HG03460 (cell line): ENCODE data around the gene EEF1E1.

Source experiments
- ATAC-seq: cut with Tn5 transposase; IDR thresholded peaks from one replicate; pipeline ENCODE4 v1.9.1; 2021; ENCODE audit not compliant: unreplicated experiment

EEF1E1 gene

DNA sequence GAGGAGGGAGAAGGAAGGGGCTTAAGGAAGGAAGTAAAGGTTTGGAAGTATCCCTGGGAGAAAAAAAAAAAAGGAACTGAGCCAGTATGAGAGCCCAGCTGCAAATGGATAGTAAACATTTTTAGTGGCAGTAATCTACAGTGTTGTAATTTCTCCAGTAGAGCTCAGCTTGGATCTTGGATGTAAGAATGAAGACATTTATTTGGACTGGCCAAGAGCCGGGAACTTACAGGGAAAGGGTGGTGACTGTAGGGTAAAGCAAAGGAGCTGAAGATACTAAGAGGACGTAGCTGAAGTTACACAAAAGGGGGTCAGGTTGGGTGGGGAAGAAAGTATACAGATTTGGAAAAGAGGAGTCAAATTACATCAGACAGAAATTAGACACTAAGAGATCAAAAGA lies 13.5 kb downstream of the EEF1E1 start:
- ATAC-seq: no peak

- no peak for ATAC-seq
Measured at GRCh38 chr6:8087870-8088754, 14.2 kb downstream of the EEF1E1 start.

GRCh38 chr6:8086755-8087306 lies 15.5 kb downstream of the EEF1E1 start:
- no peak for ATAC-seq

GRCh38 chr6:8085053-8085511 lies 17.3 kb downstream of the EEF1E1 start:
- no peak for ATAC-seq

GRCh38 chr6:8084586-8084985 lies 17.8 kb downstream of the EEF1E1 start:
- ATAC-seq: no peak

- no peak for ATAC-seq
Measured at GRCh38 chr6:8082954-8083858, 19.1 kb downstream of the EEF1E1 start.

- no peak for ATAC-seq
Measured at GRCh38 chr6:8082572-8082953, 19.8 kb downstream of the EEF1E1 start.

DNA sequence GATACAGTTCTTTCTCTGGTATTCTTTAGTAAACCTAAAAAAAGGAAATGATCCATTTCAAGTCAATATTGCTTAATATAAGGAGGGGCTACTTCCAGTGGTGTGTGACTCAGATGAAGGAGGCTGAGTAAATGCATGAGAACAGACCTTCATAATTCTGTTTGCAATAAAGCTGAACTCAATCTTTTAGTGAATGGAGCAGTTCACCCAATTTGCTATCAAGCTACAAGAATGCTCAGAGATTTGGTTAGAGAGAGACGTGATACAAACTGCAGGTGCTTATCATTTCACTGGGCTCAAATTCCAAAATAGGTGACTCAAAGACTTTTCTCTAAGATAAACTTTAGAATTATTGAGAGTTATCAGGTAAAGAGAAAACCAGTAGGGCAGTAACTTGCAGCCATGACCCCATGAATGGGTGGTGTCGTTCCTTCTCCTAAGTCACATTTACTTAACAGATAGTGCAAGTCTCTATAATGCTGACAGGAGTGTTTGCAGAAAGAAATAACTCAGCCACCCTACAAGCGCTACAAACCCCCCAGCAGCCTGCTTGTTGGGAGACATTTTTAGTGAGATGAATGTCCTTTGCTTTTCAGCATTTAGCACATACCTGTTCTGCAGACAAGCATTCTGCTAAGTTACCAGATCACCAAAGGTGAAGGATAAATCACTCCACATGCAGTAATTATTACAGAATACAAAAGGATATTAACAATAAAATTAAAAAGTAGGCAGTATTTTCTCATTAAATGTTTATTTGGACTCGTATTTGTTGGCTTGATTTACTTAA lies 21.8 kb downstream of the EEF1E1 start:
- no peak for ATAC-seq

DNA sequence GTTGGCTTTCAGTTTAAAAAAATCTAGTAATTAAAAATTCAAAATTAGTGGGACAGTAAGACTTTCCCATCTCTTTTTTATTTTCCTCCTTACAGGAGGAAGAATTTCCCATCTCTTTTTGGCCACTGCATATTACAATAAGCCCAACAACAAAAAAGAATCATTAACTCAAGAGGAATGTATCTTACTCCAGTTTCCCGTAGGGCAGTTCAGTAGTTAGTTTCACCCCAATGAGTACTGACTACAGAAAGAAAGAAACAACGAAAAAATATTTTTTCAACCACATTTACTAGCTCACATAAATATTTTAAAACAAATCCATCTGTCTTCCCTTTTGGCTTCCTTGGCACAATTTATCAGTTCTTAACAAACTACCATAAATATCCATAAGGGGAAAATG lies 23.2 kb downstream of the EEF1E1 start:
- no peak for ATAC-seq

DNA sequence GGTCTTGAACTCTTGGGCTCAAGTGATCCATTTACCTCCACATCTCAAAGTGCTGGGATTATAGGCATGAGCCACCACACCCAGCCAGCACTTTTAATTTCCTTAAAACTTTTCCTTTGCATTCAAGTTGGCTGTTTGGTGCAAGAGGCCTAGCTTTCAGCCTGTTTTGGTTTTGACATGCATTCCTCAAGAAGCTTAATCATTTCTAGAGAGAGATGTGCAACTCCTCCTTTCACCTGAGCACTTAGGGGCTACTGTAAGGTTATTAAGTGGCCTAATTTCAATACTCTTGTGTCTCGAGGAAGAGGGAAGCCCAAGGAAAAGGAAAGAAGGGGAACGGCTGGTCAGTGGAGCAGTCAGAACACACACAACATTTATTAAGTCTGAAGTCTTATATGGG lies 24.4 kb downstream of the EEF1E1 start:
- ATAC-seq: no peak

GRCh38 chr6:8075704-8076103 lies 26.6 kb downstream of the EEF1E1 start:
- ATAC-seq: no peak

DNA sequence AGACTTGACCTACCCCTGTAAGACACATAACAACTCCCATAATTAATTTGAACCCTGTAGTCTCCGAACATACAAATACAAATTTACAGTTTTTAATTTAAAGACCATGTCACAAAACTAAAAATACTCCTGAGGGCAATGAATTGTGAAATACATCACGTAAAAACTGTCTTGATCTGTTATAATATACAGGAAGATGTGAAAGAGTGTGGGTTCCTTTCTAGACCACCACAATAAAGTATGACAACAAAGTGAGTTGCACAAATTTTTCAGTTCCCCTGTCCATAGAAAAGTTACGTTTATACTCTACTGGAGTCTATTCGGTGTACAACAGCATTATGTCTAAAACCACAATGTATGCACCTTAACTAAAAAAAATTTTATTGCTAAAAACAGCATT lies 27.2 kb downstream of the EEF1E1 start:
- ATAC-seq: no peak

DNA sequence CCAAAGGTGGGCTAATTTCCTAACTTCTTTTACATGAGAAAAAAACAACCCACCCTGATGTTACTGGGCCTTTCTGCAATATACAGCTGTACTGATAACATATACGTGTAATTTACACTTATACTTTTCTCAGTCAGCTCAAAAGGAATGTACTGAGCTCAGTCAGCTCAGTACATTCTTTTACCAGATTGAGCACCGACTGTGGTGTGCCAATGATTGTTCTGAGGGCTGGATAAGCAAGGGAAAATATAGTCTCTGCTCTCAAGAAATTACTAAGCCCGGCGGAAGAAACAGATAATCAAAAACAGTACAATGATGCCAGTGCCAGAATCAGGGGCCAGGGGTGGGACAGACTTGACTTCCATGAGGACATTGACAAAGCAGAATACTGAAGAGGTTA lies 28.1 kb downstream of the EEF1E1 start:
- ATAC-seq: no peak

DNA sequence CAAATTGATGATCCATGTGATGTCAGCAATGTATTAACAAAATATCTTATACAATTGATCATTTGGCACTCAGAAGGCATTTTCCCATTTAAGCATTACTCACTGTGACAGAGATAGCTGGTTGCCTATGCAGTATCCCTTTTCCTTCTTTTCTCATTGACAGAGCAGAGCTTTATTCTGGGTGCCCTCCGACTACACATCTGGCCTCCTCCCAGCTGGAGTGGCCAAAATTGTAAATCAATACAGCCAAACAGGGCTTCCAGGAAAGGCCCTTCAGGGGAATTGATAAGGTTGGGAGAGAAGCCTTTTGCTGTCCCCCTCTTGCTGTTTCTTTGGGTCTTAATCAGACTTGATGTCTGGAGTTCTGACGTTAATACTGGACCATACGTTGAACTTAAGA lies 28.6 kb downstream of the EEF1E1 start:
- ATAC-seq: no peak

DNA sequence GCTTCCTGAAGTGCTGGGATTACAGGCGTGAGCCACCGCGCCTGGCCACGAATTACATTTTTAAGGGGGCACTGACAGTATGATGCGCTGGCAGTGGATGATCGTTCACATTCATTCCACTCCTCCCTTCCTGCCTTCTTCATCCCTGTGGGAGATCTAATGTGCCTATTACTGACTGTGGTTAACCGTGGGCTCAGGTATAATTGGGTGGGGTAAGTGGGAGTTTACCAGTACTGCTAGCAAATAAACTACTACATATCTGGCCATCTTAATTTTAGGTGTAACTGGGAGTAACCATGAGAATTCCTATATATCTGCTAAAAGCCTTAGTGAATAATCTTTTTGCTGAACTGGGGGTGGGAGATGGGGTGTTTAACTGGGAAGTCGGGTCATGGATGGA lies 31.6 kb downstream of the EEF1E1 start:
- ATAC-seq: no peak

- ATAC-seq: no peak
Measured at GRCh38 chr6:8069631-8070284, 32.6 kb downstream of the EEF1E1 start.

GRCh38 chr6:8069151-8069550 lies 33.2 kb downstream of the EEF1E1 start:
- ATAC-seq: no peak

GRCh38 chr6:8066108-8066507 lies 36.2 kb downstream of the EEF1E1 start:
- no peak for ATAC-seq

- ATAC-seq: peak; percentile 31
Measured at GRCh38 chr6:8065519-8065911, 36.8 kb downstream of the EEF1E1 start.
